ENCODE measurements around the gene SUPT20HL1. TPM values are rescaled to one million over a fixed set of nuclear protein-coding genes. Genes with fewer than 3 reads are reported as not detected.
"Not testable (repeated sequence)": the region's sequence is repeated elsewhere in the genome, so short reads cannot be mapped to it uniquely, and the experiment has no call there.

SUPT20HL1 gene
- total and polyA plus RNA-seq, 5 experiments from 2014 or later, result not detected

DNA sequence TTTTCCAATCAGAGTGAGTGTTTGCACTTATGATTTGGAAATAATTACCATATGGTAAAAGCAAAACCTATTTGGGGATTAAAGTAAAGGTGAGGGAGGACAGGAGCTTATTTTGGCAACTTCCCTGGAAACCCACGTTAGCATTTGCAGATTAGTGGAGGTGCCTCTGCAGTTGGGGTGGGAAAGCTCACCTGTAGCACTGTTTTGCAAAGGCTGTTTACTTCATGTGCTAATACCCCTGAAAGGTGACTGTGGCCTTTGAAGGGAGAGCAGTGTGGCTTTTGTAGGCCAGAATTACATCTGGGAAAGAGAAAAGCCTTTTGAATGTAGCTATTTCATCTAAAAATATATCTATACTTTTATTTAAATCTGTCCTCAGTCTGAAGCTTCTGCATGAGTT, 9.4 kb downstream of the SUPT20HL1 start:
- no peak overlapping the region for H3K4me3 Mint-ChIP-seq
- DNase-seq (no peak), ATAC-seq (no peak)
- no peak overlapping the region for H3K27ac Mint-ChIP-seq
- H3K36me3 Mint-ChIP-seq, result no peaks in the 10 kb centered on the region
- H3K4me1 Mint-ChIP-seq, result peaks cover 4 to 10% (median 8%) of the 10 kb centered on the region in 4 donors
- H3K27me3 Mint-ChIP-seq, result peaks cover 3 to 15% (median 8%) of the 10 kb centered on the region in 5 donors
- H3K9me3 Mint-ChIP-seq, result no peaks in the 10 kb centered on the region
- POLR2A ChIA-PET, result no interaction called here

DNA sequence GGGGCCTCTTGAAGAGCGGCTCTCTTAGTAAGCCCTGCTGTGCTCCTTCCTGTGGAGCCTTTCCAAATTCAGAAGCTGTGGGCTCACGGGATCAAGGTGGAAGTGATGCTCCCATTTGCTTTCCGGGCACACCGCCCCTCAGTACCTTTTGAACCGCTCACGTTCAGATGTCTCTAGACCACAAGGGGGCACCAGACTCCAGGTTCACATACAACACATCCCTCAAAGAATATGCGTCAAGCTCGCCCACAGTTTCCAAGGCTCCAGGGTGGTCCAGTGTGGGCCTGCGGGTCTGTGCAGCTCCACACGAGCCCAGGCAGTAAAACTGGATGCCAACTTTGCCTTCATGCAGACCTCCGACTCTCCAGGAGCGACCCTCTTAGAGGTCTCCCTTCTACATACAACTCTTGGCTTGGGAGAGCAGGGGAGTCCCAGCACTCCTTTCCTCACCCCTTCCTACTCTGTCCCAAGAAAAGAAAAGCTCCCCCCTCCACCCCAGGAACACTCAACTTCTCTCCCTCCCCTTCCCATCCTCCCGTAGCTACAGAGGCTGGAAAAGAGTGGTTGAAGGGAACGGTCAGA, 11.0 kb downstream of the SUPT20HL1 start:
- Mint-ChIP-seq H3K27ac (no peak overlapping the region), H3K4me1 (peaks cover 4 to 10% (median 8%) of the 10 kb centered on the region in 4 donors), H3K4me3 (peak overlapping the region in 8 of 10 donors; percentile 4 to 76 (median 34)), H3K27me3 (peaks cover 3 to 15% (median 8%) of the 10 kb centered on the region in 5 donors), H3K9me3 (no peaks in the 10 kb centered on the region), H3K36me3 (no peaks in the 10 kb centered on the region)
- POLR2A ChIA-PET, result no interaction called here
- peak; percentile 23 to 72 (median 46) for DNase-seq
- peak; percentile 77 to 80 for ATAC-seq

- Mint-ChIP-seq H3K27me3 (peaks cover 3 to 15% (median 8%) of the 10 kb centered on the region in 5 donors), H3K27ac (no peak overlapping the region), H3K9me3 (no peaks in the 10 kb centered on the region), H3K4me3 (no peak overlapping the region), H3K4me1 (peaks cover 4 to 10% (median 8%) of the 10 kb centered on the region in 4 donors), H3K36me3 (no peaks in the 10 kb centered on the region)
- DNase-seq (no peak), ATAC-seq (no peak)
- POLR2A ChIA-PET, result no interaction called here
Observed at GRCh38 chrX:24372021-24372763, 11.8 kb downstream of the SUPT20HL1 start.

DNA sequence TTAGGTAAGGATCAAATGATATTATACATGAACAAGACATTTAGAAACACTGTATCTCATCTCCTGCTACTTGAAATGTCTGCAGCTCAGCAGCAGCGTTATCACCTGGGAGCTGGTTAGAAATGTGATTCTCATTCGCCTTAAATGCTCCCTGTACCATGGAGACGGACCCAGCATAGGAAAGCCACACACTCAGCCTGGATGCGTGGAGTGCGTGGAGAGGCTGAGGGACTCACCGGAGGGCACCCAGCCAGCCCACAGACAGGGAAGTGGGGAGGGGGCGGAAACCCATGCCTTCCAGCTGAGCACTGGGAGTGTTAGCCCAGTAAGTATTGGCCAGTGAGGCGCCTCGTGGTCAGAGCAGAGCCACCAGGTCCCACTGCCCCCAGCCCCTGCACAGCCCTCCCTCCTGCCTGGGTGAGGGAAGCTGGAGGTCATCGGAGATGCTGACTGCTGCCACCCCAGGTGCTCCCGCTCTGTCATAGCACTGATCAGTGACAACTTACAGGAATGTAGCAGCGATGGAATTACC, 15.2 kb downstream of the SUPT20HL1 start:
- H3K27ac Mint-ChIP-seq, result no peak overlapping the region
- no peak overlapping the region for H3K4me3 Mint-ChIP-seq
- peaks cover 4 to 10% (median 7%) of the 10 kb centered on the region in 4 donors for H3K4me1 Mint-ChIP-seq
- ATAC-seq (no peak), DNase-seq (no peak)
- no peaks in the 10 kb centered on the region for H3K36me3 Mint-ChIP-seq
- no peaks in the 10 kb centered on the region for H3K9me3 Mint-ChIP-seq
- peaks cover 3 to 15% (median 8%) of the 10 kb centered on the region in 5 donors for H3K27me3 Mint-ChIP-seq
- POLR2A ChIA-PET, result no interaction called here

DNA sequence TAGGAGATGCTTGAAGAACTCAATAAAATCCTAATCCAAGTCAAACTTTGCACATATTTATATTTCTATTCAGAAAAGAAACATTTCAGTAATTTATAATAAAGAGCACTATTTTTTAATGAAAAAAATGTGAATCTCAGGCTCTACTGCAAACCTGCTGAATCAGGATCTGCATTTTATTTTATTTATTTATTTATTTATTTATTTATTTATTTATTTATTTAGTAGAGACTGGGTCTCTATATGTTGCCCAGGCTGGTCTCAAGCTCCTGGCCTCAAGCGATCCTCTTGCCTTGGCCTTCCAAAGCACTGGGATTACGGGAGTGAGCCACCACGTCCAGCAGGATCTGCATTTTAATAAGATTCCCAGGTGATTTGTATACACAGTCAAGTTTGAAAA, 16.0 kb downstream of the SUPT20HL1 start:
- POLR2A ChIA-PET, result no interaction called here
- Mint-ChIP-seq H3K4me1 (peaks cover under 1 to 6% (median 2%) of the 10 kb centered on the region in 4 donors), H3K27ac (no peak overlapping the region), H3K27me3 (peaks cover 3 to 15% (median 4%) of the 10 kb centered on the region in 5 donors), H3K9me3 (no peaks in the 10 kb centered on the region), H3K4me3 (no peak overlapping the region), H3K36me3 (no peaks in the 10 kb centered on the region)
- ATAC-seq (no peak), DNase-seq (no peak)

DNA sequence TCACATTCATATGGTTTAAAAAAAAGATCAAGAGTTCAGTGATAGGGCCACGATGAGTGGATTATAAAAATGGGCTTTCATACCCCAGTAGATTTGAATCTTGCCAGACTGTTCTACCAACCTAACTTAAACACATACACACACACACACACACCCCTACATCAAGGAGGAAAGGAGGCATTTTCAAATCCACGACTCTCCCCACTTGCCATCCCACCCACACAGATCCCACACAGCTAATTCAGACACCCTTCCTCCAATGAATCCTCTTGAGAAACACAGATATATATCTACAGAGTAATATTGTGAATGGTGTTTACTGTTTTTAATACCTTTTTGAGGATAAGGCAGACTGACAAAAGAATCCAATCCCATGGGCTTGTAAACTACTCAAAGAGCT, 16.8 kb downstream of the SUPT20HL1 start:
- POLR2A ChIA-PET, result no interaction called here
- H3K4me3 Mint-ChIP-seq, result no peak overlapping the region
- no peaks in the 10 kb centered on the region for H3K4me1 Mint-ChIP-seq
- H3K9me3 Mint-ChIP-seq, result no peaks in the 10 kb centered on the region
- ATAC-seq (no peak), DNase-seq (no peak)
- no peaks in the 10 kb centered on the region for H3K36me3 Mint-ChIP-seq
- peak overlapping the region in 1 of 10 donors; percentile 11 for H3K27ac Mint-ChIP-seq
- H3K27me3 Mint-ChIP-seq, result peaks cover 3 to 15% (median 4%) of the 10 kb centered on the region in 5 donors

DNA sequence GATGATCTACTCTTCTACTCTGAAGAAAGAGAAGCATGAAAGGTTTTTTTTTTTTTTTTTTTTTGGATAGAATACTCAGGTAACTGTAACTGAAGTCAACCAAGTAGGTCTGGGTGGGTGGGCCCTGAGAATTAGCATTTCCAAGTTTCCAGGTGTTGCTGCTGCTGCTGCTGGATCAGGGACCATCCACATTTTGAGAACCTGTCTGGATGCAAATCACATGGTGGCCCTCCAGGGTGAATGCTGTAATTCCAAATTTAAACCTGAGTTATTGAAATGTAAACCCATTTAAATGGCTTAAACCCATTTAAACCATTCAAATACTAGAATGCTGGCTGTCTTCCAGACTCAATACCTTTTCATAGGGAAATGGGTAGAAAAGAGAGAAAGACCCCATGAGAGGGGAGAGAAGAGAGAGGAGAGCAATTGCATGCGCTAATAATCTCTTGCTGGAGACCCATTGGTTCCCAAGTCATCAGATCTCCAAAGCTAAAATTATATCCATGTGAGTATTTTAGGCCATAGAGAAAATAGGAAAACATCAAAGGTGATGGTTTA, 17.6 kb downstream of the SUPT20HL1 start:
- no peaks in the 10 kb centered on the region for H3K9me3 Mint-ChIP-seq
- no peaks in the 10 kb centered on the region for H3K4me1 Mint-ChIP-seq
- H3K27me3 Mint-ChIP-seq, result peaks cover 0 to 8% (median 1%) of the 10 kb centered on the region in 5 donors
- H3K4me3 Mint-ChIP-seq, result no peak overlapping the region
- DNase-seq (no peak), ATAC-seq (no peak)
- POLR2A ChIA-PET, result no interaction called here
- H3K27ac Mint-ChIP-seq, result no peak overlapping the region
- H3K36me3 Mint-ChIP-seq, result peaks cover 0 to 2% (median 0%) of the 10 kb centered on the region in 3 donors

GRCh38 chrX:24378706-24379105, 18.3 kb downstream of the SUPT20HL1 start:
- H3K4me1 Mint-ChIP-seq, result no peaks in the 10 kb centered on the region
- POLR2A ChIA-PET, result no interaction called here
- H3K27ac Mint-ChIP-seq, result no peak overlapping the region
- H3K4me3 Mint-ChIP-seq, result no peak overlapping the region
- no peaks in the 10 kb centered on the region for H3K9me3 Mint-ChIP-seq
- peaks cover 0 to 2% (median 2%) of the 10 kb centered on the region in 5 donors for H3K27me3 Mint-ChIP-seq
- ATAC-seq, result no peak
- no peak for DNase-seq
- peaks cover 0 to 2% (median 0%) of the 10 kb centered on the region in 3 donors for H3K36me3 Mint-ChIP-seq

DNA sequence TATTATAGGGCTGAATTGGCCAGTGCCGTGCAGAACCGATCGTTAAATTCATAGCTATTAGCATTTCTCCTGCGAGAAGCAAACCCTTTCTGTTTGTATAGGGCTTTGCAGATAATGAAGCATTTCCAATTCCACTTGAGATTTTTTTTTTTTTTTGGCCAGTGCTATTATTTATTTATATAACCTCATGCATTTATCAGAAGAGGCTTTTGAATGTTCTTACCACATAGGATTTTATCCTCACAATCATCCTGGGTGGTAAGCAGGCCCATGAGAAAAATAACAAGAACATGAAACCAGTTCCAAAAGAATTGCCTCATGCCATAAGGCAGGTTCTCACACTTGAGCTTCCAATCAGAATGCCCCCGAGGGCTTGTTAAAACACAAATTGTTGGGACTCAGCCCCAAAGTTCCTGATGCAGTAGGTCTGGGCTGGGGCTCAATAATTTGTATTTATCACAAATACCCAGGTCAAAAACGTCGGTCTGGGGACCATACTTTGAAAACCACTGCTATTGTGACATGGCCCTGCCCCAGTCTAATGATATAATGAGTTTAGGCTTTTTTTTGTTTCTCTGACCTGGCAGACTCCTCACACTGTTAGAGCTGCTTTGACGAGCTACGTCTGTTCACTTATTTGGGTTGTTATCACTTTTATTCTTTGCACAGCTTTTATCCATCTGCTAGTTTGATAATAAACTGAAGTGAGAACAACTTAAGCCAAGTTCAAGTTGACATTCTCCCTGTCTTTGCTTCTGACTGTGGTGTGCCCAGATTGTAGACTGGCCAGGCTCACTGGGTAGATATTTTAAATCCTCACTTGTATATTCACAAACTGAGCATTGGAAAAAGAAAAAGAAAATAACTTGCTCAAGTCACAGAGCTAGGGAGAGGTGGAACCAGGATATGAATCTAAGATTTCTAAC, 20.1 kb downstream of the SUPT20HL1 start:
- H3K4me3 Mint-ChIP-seq, result no peak overlapping the region
- no peak for DNase-seq
- no peak overlapping the region for H3K27ac Mint-ChIP-seq
- POLR2A ChIA-PET, result no interaction called here
- peaks cover 0 to 2% (median 0%) of the 10 kb centered on the region in 3 donors for H3K36me3 Mint-ChIP-seq
- ATAC-seq, result no peak
- no peaks in the 10 kb centered on the region for H3K4me1 Mint-ChIP-seq
- H3K27me3 Mint-ChIP-seq, result peaks cover under 1 to 9% (median 3%) of the 10 kb centered on the region in 5 donors
- H3K9me3 Mint-ChIP-seq, result peaks cover 0 to 1% (median 0%) of the 10 kb centered on the region in 9 donors

DNA sequence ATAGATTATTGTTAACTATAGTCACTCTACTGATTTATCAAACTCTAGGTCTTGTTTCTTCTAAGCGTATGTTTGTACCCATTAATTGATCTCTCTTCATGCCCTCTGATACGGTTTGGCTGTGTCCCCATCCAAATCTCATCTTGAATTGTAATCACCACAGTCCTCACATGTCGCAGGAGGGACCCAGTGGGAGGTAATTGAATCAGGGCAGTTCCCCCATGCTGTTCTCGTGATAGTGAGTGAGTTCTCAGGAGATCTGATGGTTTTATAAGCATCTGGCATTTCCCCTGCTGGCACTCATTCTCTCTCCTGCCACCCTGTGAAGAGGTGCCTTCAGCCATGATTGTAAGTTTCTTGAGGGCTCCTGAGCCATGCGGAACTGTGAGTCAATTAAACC, 21.9 kb downstream of the SUPT20HL1 start:
- H3K9me3 Mint-ChIP-seq, H3K36me3 Mint-ChIP-seq, H3K27ac Mint-ChIP-seq, H3K4me1 Mint-ChIP-seq, DNase-seq, POLR2A ChIA-PET, H3K4me3 Mint-ChIP-seq, ATAC-seq: not testable (repeated sequence)
- H3K27me3 Mint-ChIP-seq, result peaks cover 2 to 14% (median 8%) of the 10 kb centered on the region in 5 donors

- Mint-ChIP-seq H3K4me3 (no peak overlapping the region), H3K9me3 (peaks cover 0 to 3% (median 0%) of the 10 kb centered on the region in 9 donors), H3K27ac (no peak overlapping the region), H3K27me3 (peaks cover 4 to 31% (median 12%) of the 10 kb centered on the region in 5 donors), H3K4me1 (no peaks in the 10 kb centered on the region), H3K36me3 (no peaks in the 10 kb centered on the region)
- DNase-seq, result no peak
- POLR2A ChIA-PET, result no interaction called here
- ATAC-seq, result no peak
Observed at GRCh38 chrX:24387724-24388123, 27.3 kb downstream of the SUPT20HL1 start.

DNA sequence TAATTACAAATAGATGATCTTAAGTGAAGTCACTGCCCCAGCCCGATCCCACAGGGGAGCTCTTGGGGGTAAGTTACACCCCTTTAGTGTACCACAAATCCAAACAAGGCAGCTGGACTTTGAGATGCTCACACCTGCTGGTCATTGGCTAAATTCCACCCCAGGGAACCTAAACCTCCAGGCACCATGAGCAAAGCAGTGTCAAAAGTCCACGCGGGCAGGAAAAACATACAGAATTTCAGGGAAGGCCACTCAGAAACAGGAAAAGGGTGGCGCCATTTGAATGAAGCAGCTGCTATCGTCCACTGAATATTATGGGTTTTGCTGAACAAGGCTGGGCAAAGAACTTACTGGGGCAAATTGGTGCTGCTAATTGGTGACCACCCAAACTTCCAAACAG, 30.9 kb downstream of the SUPT20HL1 start:
- Mint-ChIP-seq H3K9me3 (no peaks in the 10 kb centered on the region), H3K4me3 (no peak overlapping the region), H3K4me1 (peaks cover 0 to 7% (median 1%) of the 10 kb centered on the region in 4 donors), H3K27me3 (peaks cover 2 to 16% (median 8%) of the 10 kb centered on the region in 5 donors), H3K36me3 (no peaks in the 10 kb centered on the region), H3K27ac (no peak overlapping the region)
- no peak for DNase-seq
- ATAC-seq, result no peak
- POLR2A ChIA-PET, result no interaction called here
